Hepatocyte (in vitro differentiated cells): ENCODE measurements around the gene GPC5. TPM values are rescaled to one million over a fixed set of nuclear protein-coding genes. Genes with fewer than 3 reads are reported as not detected.
"Not testable (repeated sequence)": the region's sequence is repeated elsewhere in the genome, so short reads cannot be mapped to it uniquely, and the experiment has no call there.

Source experiments
- DNase-seq: peaks from one replicate; pipeline ENCODE4 v3.0.0-alpha.2; 2016; ENCODE audit warnings: low spot score
- H2AFZ ChIP-seq: fragments of 200-600 bp; sonication (generic); 2 replicates; pipeline ENCODE4 v1.6.0; 2016; ENCODE audit warnings: antibody characterized with exemption, mild to moderate bottlenecking
- H3K27ac ChIP-seq: fragments of 200-600 bp; sonication (generic); 2 replicates; pipeline ENCODE4 v1.5.1; 2016; ENCODE audit warnings: mild to moderate bottlenecking
- H3K27me3 ChIP-seq: fragments of 200-600 bp; sonication (generic); 2 replicates; pipeline ENCODE4 v1.6.1; 2016
- H3K36me3 ChIP-seq: fragments of 200-600 bp; sonication (generic); replicated peaks from 2 replicates; pipeline ENCODE4 v1.5.1; 2016; ENCODE audit warnings: low read depth; ENCODE audit not compliant: insufficient read depth
- H3K4me1 ChIP-seq: fragments of 200-600 bp; sonication (generic); 2 replicates; pipeline ENCODE4 v1.5.1; 2016; ENCODE audit warnings: mild to moderate bottlenecking, moderate library complexity; ENCODE audit not compliant: insufficient read depth
- H3K4me2 ChIP-seq: fragments of 200-600 bp; sonication (generic); 2 replicates; pipeline ENCODE4 v1.6.0; 2016
- H3K4me3 ChIP-seq: fragments of 200-600 bp; sonication (generic); 2 replicates; pipeline ENCODE4 v1.5.1; 2016; ENCODE audit warnings: mild to moderate bottlenecking
- H3K79me2 ChIP-seq: fragments of 200-600 bp; sonication (generic); 2 replicates; pipeline ENCODE4 v1.6.0; 2017; ENCODE audit warnings: mild to moderate bottlenecking
- H3K9me2 ChIP-seq: fragments of 200-600 bp; sonication (generic); replicated peaks from 2 replicates; pipeline ENCODE4 v1.6.0; 2017; ENCODE audit warnings: mild to moderate bottlenecking; ENCODE audit not compliant: insufficient read depth
- H3K9me3 ChIP-seq: fragments of 200-600 bp; sonication (generic); 2 replicates; pipeline ENCODE4 v1.5.1; 2016; ENCODE audit warnings: low read depth, mild to moderate bottlenecking
- H4K20me1 ChIP-seq: fragments of 200-600 bp; sonication (generic); 2 replicates; pipeline ENCODE4 v1.6.0; 2016; ENCODE audit warnings: mild to moderate bottlenecking; ENCODE audit not compliant: insufficient read depth, poor library complexity, severe bottlenecking
- CTCF ChIP-seq: fragments of 200-600 bp; sonication (generic); IDR thresholded peaks from 2 replicates; pipeline ENCODE4 v1.5.1; 2016; ENCODE audit warnings: antibody characterized with exemption, mild to moderate bottlenecking; ENCODE audit not compliant: poor library complexity
- EZH2 ChIP-seq: fragments of 200-600 bp; sonication (generic); IDR thresholded peaks from 2 replicates; pipeline ENCODE4 v1.6.1; 2016; ENCODE audit warnings: antibody characterized with exemption, mild to moderate bottlenecking, borderline replicate concordance
- EZH2phosphoT487 ChIP-seq: fragments of 200-600 bp; sonication (generic); IDR thresholded peaks from one replicate; pipeline ENCODE4 v1.6.1; 2018; ENCODE audit warnings: antibody characterized with exemption, mild to moderate bottlenecking, low read depth, moderate library complexity; ENCODE audit not compliant: unreplicated experiment, severe bottlenecking
- WGBS: methylation state at CpG from one replicate; pipeline ENCODE4 v1.1.6; 2016; ENCODE audit warnings: low lambda C conversion rate; ENCODE audit errors: missing lambda C conversion rate; 5-methylcytosine and 5-hydroxymethylcytosine counted together
- polyA plus RNA-seq: library from polyadenylated mRNA; unstranded; fragments of >200 nt; fragmentation: Nextera tagmentation; extraction: Ambion mirVana; gene quantifications from 2 replicates; pipeline ENCODE4 v1.2.1, GENCODE V29; 2016
- total RNA-seq: library from RNA; depleted of rRNA; stranded (reverse); fragments of >200 nt; gene quantifications from 2 replicates; pipeline ENCODE4 v1.2.3, GENCODE V29; 2014

GPC5 gene
- total and polyA plus RNA-seq, 2 experiments from 2014 or later: 3.9 to 5.4 TPM

- Histone ChIP-seq H3K4me1 (no peaks in the 10 kb centered on the region), H3K4me3 (no peak overlapping the region), H3K79me2 (no peaks in the 10 kb centered on the region), H3K27ac (no peak overlapping the region), H3K36me3 (no peaks in the 10 kb centered on the region), H4K20me1 (no peaks in the 10 kb centered on the region), H2AFZ (no peak overlapping the region), H3K4me2 (no peak overlapping the region), H3K9me3 (no peaks in the 10 kb centered on the region), H3K9me2 (no peaks in the 10 kb centered on the region), H3K27me3 (no peaks in the 10 kb centered on the region)
- no peak for DNase-seq
- TF ChIP-seq EZH2phosphoT487 (no peak), CTCF (no peak)
- WGBS: 51% methylated on average over 7 of the region's 7 CpGs
Measured at GRCh38 chr13:92463134-92463533, 1064.7 kb downstream of the GPC5 start.

- no peak for TF ChIP-seq CTCF
- no peak for TF ChIP-seq EZH2phosphoT487
- TF ChIP-seq EZH2: no peak
- H3K4me2 ChIP-seq: peak overlapping the region; percentile 36
- H3K27ac ChIP-seq: peak overlapping the region; percentile 63
Measured at GRCh38 chr13:92473765-92474475, 1075.5 kb downstream of the GPC5 start.

GRCh38 chr13:92480387-92480786, 1082.0 kb downstream of the GPC5 start:
- Histone ChIP-seq H3K36me3 (no peaks in the 10 kb centered on the region), H4K20me1 (no peaks in the 10 kb centered on the region), H3K4me3 (no peak overlapping the region), H3K79me2 (no peaks in the 10 kb centered on the region), H3K4me2 (no peak overlapping the region), H3K27me3 (no peaks in the 10 kb centered on the region), H2AFZ (no peak overlapping the region), H3K9me3 (no peaks in the 10 kb centered on the region), H3K9me2 (no peaks in the 10 kb centered on the region), H3K27ac (peak overlapping the region; percentile 41), H3K4me1 (no peaks in the 10 kb centered on the region)
- no peak for TF ChIP-seq EZH2phosphoT487
- TF ChIP-seq CTCF: no peak
- TF ChIP-seq EZH2: no peak
- WGBS: 78% methylated on average over 3 of the region's 3 CpGs
- peak; percentile 15 for DNase-seq

More at GRCh38 chr13:92473765-92474475, 1075.5 kb downstream of the GPC5 start:
- Histone ChIP-seq H3K4me3 (no peak overlapping the region), H3K9me2 (no peaks in the 10 kb centered on the region), H2AFZ (no peak overlapping the region), H4K20me1 (no peaks in the 10 kb centered on the region), H3K27me3 (no peaks in the 10 kb centered on the region), H3K36me3 (no peaks in the 10 kb centered on the region), H3K9me3 (no peaks in the 10 kb centered on the region), H3K4me1 (no peaks in the 10 kb centered on the region), H3K79me2 (no peaks in the 10 kb centered on the region)
- WGBS: 29% methylated on average over 3 of the region's 3 CpGs
- peak; percentile 33 for DNase-seq

- WGBS: 96% methylated on average over 3 of the region's 3 CpGs
- not testable (repeated sequence) for H3K9me2 ChIP-seq
Measured at GRCh38 chr13:92482790-92483189, 1084.4 kb downstream of the GPC5 start.

More at GRCh38 chr13:92482790-92483189, 1084.4 kb downstream of the GPC5 start:
- not testable (repeated sequence) for H3K4me1 ChIP-seq, H3K79me2 ChIP-seq, H3K36me3 ChIP-seq, H4K20me1 ChIP-seq, H3K4me3 ChIP-seq, H2AFZ ChIP-seq, H3K27ac ChIP-seq, H3K9me3 ChIP-seq, DNase-seq, H3K27me3 ChIP-seq, H3K4me2 ChIP-seq
